Body of pancreas (tissue), 4 donors: ENCODE measurements around the gene BACH2.
A peak's percentile ranks its signal among the peaks of the same experiment; 100 is the strongest.

Experiments used
- POLR2A ChIP-seq, 3 donors: fragments of 450-650 bp; IDR thresholded peaks; one replicate each; pipeline ENCODE4 v1.6.1; 2016; ENCODE audit warnings: antibody characterized with exemption in 3 of 3, mild to moderate bottlenecking in 2 of 3
- TF ChIP-seq, protein P1 (sequence below), 7 experiments: fragments of 450-650 bp in 4 of 7; fragments of 200-600 bp in 3 of 7; sonication (generic) in 3 of 7; IDR thresholded peaks; one replicate each; pipeline ENCODE4 v1.5.1; 2016 to 2019; ENCODE audit warnings: antibody characterized with exemption in 7 of 7

DNA sequence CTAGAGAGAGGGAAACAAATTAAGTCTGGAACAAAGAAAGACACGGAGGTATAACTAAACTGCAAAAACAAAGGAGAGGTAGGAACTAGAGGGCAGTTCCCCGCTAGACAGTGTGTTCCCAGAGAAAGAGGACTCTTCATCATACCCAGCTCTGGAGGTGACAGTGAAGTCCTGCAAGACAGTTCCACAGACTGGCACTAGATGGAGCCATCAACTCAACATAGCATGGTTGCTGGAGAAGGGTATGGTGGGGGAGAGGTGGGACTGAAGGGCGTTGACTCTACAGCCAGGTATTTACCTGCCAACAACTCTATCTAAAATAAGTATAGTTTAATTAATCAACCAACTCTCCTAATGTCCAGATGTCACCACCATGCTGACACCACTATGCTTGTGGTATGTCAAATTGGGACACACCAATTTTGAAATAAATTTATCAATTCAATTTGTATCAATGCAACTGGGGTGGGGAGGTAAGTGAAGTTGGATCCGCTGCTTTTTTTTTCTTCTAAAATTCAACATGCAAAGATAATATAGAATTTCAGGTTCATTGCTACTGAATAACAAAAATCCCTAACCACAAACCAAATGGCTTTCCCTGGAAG, 9.7 kb downstream of the BACH2 start:
- TF ChIP-seq, protein P1, sequence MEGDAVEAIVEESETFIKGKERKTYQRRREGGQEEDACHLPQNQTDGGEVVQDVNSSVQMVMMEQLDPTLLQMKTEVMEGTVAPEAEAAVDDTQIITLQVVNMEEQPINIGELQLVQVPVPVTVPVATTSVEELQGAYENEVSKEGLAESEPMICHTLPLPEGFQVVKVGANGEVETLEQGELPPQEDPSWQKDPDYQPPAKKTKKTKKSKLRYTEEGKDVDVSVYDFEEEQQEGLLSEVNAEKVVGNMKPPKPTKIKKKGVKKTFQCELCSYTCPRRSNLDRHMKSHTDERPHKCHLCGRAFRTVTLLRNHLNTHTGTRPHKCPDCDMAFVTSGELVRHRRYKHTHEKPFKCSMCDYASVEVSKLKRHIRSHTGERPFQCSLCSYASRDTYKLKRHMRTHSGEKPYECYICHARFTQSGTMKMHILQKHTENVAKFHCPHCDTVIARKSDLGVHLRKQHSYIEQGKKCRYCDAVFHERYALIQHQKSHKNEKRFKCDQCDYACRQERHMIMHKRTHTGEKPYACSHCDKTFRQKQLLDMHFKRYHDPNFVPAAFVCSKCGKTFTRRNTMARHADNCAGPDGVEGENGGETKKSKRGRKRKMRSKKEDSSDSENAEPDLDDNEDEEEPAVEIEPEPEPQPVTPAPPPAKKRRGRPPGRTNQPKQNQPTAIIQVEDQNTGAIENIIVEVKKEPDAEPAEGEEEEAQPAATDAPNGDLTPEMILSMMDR (IDR thresholded peaks at IDR 0.05) = peak in 6 of 7 experiments; percentile 15 to 41 (median 29)
- no peak for TF ChIP-seq POLR2A (IDR thresholded peaks at IDR 0.05)
